ENCODE data around the gene G6PC1.

DNA sequence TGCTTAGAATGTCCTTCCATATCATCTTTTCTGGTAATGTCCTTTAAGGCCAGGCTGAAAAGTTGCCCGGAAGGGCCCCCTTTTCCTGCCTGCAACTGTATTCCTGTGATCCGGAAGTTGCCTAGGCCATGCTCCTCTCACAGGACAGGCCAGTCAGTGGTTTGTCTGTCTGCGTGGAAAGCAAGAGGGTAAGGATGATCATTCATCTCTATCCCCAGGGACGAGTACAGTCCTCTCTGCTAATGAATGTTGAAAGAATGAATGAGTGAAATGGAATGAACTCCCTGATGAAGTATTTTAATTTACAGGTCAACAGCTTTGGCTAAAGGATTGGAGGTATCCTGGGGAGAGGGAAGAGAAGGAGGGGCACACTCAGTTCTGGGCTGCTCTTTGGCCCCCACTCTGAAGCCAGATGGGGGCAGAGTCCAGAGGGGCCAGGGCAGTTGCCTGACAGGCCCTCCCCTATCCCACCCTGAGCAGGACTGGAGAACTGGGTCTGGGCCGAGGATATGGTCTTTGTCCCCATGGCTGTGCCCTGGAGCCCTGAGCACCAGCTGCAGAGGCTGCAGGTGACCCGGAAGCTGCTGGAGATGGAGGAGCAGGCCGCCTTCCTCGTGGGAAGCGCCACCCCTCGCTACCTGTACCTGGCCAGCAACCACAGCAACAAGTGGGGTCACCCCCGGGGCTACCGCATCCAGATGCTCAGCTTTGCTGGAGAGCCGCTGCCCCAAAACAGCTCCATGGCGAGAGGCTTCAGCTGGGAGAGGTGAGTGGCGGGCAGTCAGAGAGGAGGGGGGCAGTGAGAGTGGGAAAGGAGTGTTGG lies 46.4 kb upstream of the G6PC1 start:
- TF ChIP-seq, protein P1, sequence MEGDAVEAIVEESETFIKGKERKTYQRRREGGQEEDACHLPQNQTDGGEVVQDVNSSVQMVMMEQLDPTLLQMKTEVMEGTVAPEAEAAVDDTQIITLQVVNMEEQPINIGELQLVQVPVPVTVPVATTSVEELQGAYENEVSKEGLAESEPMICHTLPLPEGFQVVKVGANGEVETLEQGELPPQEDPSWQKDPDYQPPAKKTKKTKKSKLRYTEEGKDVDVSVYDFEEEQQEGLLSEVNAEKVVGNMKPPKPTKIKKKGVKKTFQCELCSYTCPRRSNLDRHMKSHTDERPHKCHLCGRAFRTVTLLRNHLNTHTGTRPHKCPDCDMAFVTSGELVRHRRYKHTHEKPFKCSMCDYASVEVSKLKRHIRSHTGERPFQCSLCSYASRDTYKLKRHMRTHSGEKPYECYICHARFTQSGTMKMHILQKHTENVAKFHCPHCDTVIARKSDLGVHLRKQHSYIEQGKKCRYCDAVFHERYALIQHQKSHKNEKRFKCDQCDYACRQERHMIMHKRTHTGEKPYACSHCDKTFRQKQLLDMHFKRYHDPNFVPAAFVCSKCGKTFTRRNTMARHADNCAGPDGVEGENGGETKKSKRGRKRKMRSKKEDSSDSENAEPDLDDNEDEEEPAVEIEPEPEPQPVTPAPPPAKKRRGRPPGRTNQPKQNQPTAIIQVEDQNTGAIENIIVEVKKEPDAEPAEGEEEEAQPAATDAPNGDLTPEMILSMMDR (IDR thresholded peaks at IDR 0.05; ENCODE audit: low read depth, low read length): no peak
- TF ChIP-seq EZH2phosphoT487 (IDR thresholded peaks at IDR 0.05; ENCODE audit: low read depth): no peak

Data from OCI-LY3 (cell line).